Parathyroid adenoma (tissue), 2 donors: Measurements from ENCODE around the gene EWSR1.
A peak's percentile ranks its signal among the peaks of the same experiment; 100 is the strongest.

Source experiments
- H2AFZ ChIP-seq: fragments of 300-600 bp; sonication (generic); one replicate; pipeline ENCODE4 v1.7.0; 2017; ENCODE audit warnings: antibody characterized with exemption, mild to moderate bottlenecking
- H3K27ac ChIP-seq: fragments of 300-600 bp; sonication (generic); one replicate; pipeline ENCODE4 v1.7.0; 2017
- H3K27me3 ChIP-seq: fragments of 300-600 bp; sonication (generic); one replicate; pipeline ENCODE4 v1.7.0; 2017; ENCODE audit warnings: low read length; ENCODE audit not compliant: control insufficient read depth, insufficient read depth
- H3K36me3 ChIP-seq: fragments of 300-600 bp; sonication (generic); one replicate; pipeline ENCODE4 v1.7.0; 2017; ENCODE audit warnings: low read length; ENCODE audit not compliant: control insufficient read depth, insufficient read depth
- H3K4me1 ChIP-seq: fragments of 300-600 bp; sonication (generic); one replicate; pipeline ENCODE4 v1.7.0; 2017; ENCODE audit warnings: control low read depth
- H3K4me2 ChIP-seq: fragments of 300-600 bp; sonication (generic); one replicate; pipeline ENCODE4 v1.7.0; 2017; ENCODE audit warnings: low read length
- H3K4me3 ChIP-seq: fragments of 300-600 bp; sonication (generic); one replicate; pipeline ENCODE4 v1.7.0; 2017; ENCODE audit warnings: low read depth, low read length
- H3K79me2 ChIP-seq: fragments of 300-600 bp; sonication (generic); one replicate; pipeline ENCODE4 v1.7.0; 2017; ENCODE audit warnings: control low read depth
- H3K9ac ChIP-seq: fragments of 300-600 bp; sonication (generic); one replicate; pipeline ENCODE4 v1.7.0; 2017; ENCODE audit warnings: mild to moderate bottlenecking
- H3K9me3 ChIP-seq: fragments of 300-600 bp; sonication (generic); one replicate; pipeline ENCODE4 v1.7.0; 2017; ENCODE audit warnings: low read length; ENCODE audit not compliant: control insufficient read depth
- TF ChIP-seq, protein P1 (sequence below): fragments of 300-600 bp; sonication (generic); IDR thresholded peaks from one replicate; pipeline ENCODE4 v1.7.0; 2017; ENCODE audit warnings: antibody characterized with exemption, mild to moderate bottlenecking
- donor health status: primary hyperparathyroidism.

Gene EWSR1

GRCh38 chr22:29313576-29314466 lies 45.8 kb downstream of the EWSR1 start:
- H3K4me3 ChIP-seq: no peak overlapping the region
- H2AFZ ChIP-seq: no peak overlapping the region
- H3K27me3 ChIP-seq: peaks cover 12% of the 10 kb centered on the region
- no peaks in the 10 kb centered on the region for H3K4me1 ChIP-seq
- no peak overlapping the region for H3K9ac ChIP-seq
- TF ChIP-seq, protein P1, sequence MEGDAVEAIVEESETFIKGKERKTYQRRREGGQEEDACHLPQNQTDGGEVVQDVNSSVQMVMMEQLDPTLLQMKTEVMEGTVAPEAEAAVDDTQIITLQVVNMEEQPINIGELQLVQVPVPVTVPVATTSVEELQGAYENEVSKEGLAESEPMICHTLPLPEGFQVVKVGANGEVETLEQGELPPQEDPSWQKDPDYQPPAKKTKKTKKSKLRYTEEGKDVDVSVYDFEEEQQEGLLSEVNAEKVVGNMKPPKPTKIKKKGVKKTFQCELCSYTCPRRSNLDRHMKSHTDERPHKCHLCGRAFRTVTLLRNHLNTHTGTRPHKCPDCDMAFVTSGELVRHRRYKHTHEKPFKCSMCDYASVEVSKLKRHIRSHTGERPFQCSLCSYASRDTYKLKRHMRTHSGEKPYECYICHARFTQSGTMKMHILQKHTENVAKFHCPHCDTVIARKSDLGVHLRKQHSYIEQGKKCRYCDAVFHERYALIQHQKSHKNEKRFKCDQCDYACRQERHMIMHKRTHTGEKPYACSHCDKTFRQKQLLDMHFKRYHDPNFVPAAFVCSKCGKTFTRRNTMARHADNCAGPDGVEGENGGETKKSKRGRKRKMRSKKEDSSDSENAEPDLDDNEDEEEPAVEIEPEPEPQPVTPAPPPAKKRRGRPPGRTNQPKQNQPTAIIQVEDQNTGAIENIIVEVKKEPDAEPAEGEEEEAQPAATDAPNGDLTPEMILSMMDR: no peak
- no peaks in the 10 kb centered on the region for H3K9me3 ChIP-seq
- H3K4me2 ChIP-seq: peak overlapping the region; percentile 6
- no peaks in the 10 kb centered on the region for H3K36me3 ChIP-seq
- H3K27ac ChIP-seq: no peak overlapping the region
- H3K79me2 ChIP-seq: no peaks in the 10 kb centered on the region

- Histone ChIP-seq H3K79me2 (no peaks in the 10 kb centered on the region), H3K9me3 (no peaks in the 10 kb centered on the region), H3K4me3 (no peak overlapping the region), H3K27me3 (peaks cover 12% of the 10 kb centered on the region), H3K36me3 (no peaks in the 10 kb centered on the region), H3K4me1 (no peaks in the 10 kb centered on the region), H3K9ac (no peak overlapping the region), H3K4me2 (peak overlapping the region; percentile 47), H2AFZ (no peak overlapping the region), H3K27ac (no peak overlapping the region)
- TF ChIP-seq, protein P1: no peak
Observed at GRCh38 chr22:29314537-29315285, 46.6 kb downstream of the EWSR1 start.

- H3K36me3 ChIP-seq: no peaks in the 10 kb centered on the region
- no peaks in the 10 kb centered on the region for H3K4me1 ChIP-seq
- H3K79me2 ChIP-seq: no peaks in the 10 kb centered on the region
- H2AFZ ChIP-seq: no peak within 1 kb of the TSS
- H3K4me2 ChIP-seq: peak within 1 kb of the TSS; percentile 47
- no peak within 1 kb of the TSS for H3K9ac ChIP-seq
- TF ChIP-seq, protein P1: no peak
- H3K4me3 ChIP-seq: no peak within 1 kb of the TSS
- no peak within 1 kb of the TSS for H3K27ac ChIP-seq
- H3K9me3 ChIP-seq: no peaks in the 10 kb centered on the region
- peaks cover 12% of the 10 kb centered on the region for H3K27me3 ChIP-seq
Observed at GRCh38 chr22:29315286-29316140, 47.4 kb downstream of the EWSR1 start, which contains the start of gene RASL10A. Gene RASL10A, minus strand, starts transcription at chr22:29315697. Its CDS starts 451 bp downstream, at chr22:29315246.

- Histone ChIP-seq H2AFZ (no peak overlapping the region), H3K79me2 (no peaks in the 10 kb centered on the region), H3K36me3 (no peaks in the 10 kb centered on the region), H3K9me3 (no peaks in the 10 kb centered on the region), H3K27me3 (peaks cover 12% of the 10 kb centered on the region), H3K4me3 (no peak overlapping the region), H3K9ac (no peak overlapping the region), H3K27ac (no peak overlapping the region), H3K4me1 (no peaks in the 10 kb centered on the region), H3K4me2 (no peak overlapping the region)
- TF ChIP-seq, protein P1: no peak
Observed at GRCh38 chr22:29316141-29316828, 48.2 kb downstream of the EWSR1 start.
